Spleen (tissue), 7 donors: ENCODE data around the gene VWA5B2.

ENCODE experiments used
- POLR2A ChIP-seq, 3 donors: fragments of 450-650 bp; IDR thresholded peaks; one replicate each; pipeline ENCODE4 v1.5.1; 2017; ENCODE audit warnings: antibody characterized with exemption in 3 of 3, mild to moderate bottlenecking in 1 of 3
- TF ChIP-seq, protein P1 (sequence below), 11 experiments: fragments of 200-600 bp in 7 of 11; fragments of 450-650 bp in 4 of 11; sonication (generic) in 4 of 11; IDR thresholded peaks in 8 of 11; conservative IDR thresholded peaks in 3 of 11; 1 replicate in 7 of 11; 2 replicates in 4 of 11; pipeline versions ENCODE4 v1.4.0 to v1.8.0; 2016 to 2021; ENCODE audit warnings: antibody characterized with exemption in 11 of 11, inconsistent platforms in 4 of 11, mild to moderate bottlenecking in 1 of 11
- donor health status: DM: no; HTN: no; CAD: no; lungs with moderate emphysema.
- donor health status: DM: no; HTN: no; CAD: no.
- donor health status: DM: no; HTN: no; CAD: no.

DNA sequence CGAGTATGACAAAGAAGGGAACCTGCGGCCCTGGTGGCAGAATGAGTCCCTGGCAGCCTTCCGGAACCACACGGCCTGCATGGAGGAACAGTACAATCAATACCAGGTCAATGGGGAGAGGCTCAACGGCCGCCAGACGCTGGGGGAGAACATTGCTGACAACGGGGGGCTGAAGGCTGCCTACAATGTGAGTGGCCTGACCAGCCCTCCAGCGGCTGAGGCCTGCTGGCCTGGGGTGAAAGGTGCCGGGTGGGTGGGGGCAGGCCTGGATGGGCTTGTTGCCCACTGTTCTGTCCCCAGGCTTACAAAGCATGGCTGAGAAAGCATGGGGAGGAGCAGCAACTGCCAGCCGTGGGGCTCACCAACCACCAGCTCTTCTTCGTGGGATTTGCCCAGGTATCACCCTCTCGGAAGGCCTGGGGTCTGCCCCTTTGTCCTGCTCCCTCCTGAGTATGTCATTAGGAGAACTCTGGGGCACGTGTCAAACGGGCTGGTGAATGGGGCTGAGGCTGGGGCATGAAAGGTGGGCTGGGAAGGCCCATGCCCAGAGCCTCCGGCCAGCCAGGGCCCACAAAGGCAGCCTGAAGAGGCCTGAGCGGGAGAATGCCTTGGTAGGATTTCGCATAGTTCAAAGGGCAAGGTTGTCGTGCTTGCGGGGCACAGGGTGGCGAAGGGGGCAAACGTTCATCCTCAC is 61.8 kb downstream of the VWA5B2 start:
- TF ChIP-seq POLR2A (IDR thresholded peaks at IDR 0.05), result no peak
- TF ChIP-seq, protein P1, sequence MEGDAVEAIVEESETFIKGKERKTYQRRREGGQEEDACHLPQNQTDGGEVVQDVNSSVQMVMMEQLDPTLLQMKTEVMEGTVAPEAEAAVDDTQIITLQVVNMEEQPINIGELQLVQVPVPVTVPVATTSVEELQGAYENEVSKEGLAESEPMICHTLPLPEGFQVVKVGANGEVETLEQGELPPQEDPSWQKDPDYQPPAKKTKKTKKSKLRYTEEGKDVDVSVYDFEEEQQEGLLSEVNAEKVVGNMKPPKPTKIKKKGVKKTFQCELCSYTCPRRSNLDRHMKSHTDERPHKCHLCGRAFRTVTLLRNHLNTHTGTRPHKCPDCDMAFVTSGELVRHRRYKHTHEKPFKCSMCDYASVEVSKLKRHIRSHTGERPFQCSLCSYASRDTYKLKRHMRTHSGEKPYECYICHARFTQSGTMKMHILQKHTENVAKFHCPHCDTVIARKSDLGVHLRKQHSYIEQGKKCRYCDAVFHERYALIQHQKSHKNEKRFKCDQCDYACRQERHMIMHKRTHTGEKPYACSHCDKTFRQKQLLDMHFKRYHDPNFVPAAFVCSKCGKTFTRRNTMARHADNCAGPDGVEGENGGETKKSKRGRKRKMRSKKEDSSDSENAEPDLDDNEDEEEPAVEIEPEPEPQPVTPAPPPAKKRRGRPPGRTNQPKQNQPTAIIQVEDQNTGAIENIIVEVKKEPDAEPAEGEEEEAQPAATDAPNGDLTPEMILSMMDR (IDR thresholded peaks at IDR 0.05 in 8 of 11, conservative IDR thresholded peaks at IDR 0.05 in 3 of 11), result no peak
